GM19438 (cell line): Measurements from ENCODE around the gene RGS7.
"Not testable (repeated sequence)": the region's sequence is repeated elsewhere in the genome, so short reads cannot be mapped to it uniquely, and the experiment has no call there.

Experiments
- ATAC-seq: cut with Tn5 transposase; IDR thresholded peaks from one replicate; pipeline ENCODE4 v1.9.1; 2021; ENCODE audit warnings: low read depth; ENCODE audit not compliant: unreplicated experiment

RGS7 gene

GRCh38 chr1:241332987-241333386 is 24.0 kb downstream of the RGS7 start:
- ATAC-seq, result no peak

GRCh38 chr1:241332037-241332409 is 25.0 kb downstream of the RGS7 start:
- no peak for ATAC-seq

GRCh38 chr1:241331328-241332036 is 25.5 kb downstream of the RGS7 start:
- peak; percentile 11 for ATAC-seq

- peak; percentile 59 for ATAC-seq
Observed at GRCh38 chr1:241330619-241331327, 26.2 kb downstream of the RGS7 start.

GRCh38 chr1:241325456-241325855 is 31.5 kb downstream of the RGS7 start:
- no peak for ATAC-seq

GRCh38 chr1:241323514-241324195 is 33.4 kb downstream of the RGS7 start:
- no peak for ATAC-seq

- no peak for ATAC-seq
Observed at GRCh38 chr1:241317676-241318075, 39.3 kb downstream of the RGS7 start.

GRCh38 chr1:241316372-241316771 is 40.6 kb downstream of the RGS7 start:
- no peak for ATAC-seq

- ATAC-seq, result no peak
Observed at GRCh38 chr1:241311056-241311746, 45.8 kb downstream of the RGS7 start.

GRCh38 chr1:241310451-241310850 is 46.6 kb downstream of the RGS7 start:
- no peak for ATAC-seq

GRCh38 chr1:241309651-241310050 is 47.4 kb downstream of the RGS7 start:
- ATAC-seq, result no peak

GRCh38 chr1:241308471-241308870 is 48.5 kb downstream of the RGS7 start:
- no peak for ATAC-seq

- no peak for ATAC-seq
Observed at GRCh38 chr1:241308011-241308410, 49.0 kb downstream of the RGS7 start.

- no peak for ATAC-seq
Observed at GRCh38 chr1:241306125-241306790, 50.7 kb downstream of the RGS7 start.

GRCh38 chr1:241302024-241302423 is 55.0 kb downstream of the RGS7 start:
- ATAC-seq, result not testable (repeated sequence)

GRCh38 chr1:241299347-241299746 is 57.7 kb downstream of the RGS7 start:
- no peak for ATAC-seq

GRCh38 chr1:241292973-241293372 is 64.0 kb downstream of the RGS7 start:
- no peak for ATAC-seq

- ATAC-seq, result not testable (repeated sequence)
Observed at GRCh38 chr1:241291548-241291947, 65.5 kb downstream of the RGS7 start.

GRCh38 chr1:241286486-241286885 is 70.5 kb downstream of the RGS7 start:
- no peak for ATAC-seq

GRCh38 chr1:241276391-241276790 is 80.6 kb downstream of the RGS7 start:
- no peak for ATAC-seq
